NCI-H526 treated with DMSO at 0.1 percent for 48 hours (cell line): Measurements from ENCODE around the gene NPTX2.

Source experiments
- DNase-seq: peaks from one replicate; lab custom pipeline; 2025; lab: John Stamatoyannopoulos, UW

NPTX2 gene

DNA sequence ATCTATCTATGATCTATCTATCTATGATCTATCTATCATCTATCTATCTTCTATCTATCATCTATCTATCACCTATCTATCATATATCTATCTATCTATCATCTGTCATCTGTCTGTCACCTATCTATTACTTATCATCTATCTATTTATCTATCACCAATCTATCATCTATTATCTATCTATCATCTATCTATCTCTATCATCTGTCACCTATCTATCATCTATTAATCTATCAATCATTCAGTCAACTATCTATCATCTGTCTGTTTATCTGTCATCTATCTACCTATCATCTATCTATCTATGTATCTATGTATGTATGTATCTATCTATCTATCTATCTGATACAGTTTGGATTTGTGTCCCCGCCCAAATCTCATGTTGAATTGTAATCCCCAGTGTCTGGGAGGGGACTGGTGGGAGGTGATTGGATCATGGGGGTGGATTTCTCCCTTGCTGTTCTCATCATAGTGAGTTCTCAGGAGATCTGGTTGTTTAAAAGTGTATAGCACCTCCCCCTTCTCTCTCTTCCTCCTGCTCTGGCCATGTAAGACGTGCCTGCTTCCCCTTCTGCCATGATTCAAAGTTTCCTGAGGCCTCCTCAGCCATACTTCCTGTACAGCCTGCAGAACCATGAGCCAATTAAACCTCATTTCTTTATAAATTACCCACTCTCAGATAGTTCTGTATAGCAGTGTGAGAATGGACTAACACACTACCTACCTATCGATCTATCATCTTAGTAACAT, 37.6 kb downstream of the NPTX2 start:
- DNase-seq = no peak

DNA sequence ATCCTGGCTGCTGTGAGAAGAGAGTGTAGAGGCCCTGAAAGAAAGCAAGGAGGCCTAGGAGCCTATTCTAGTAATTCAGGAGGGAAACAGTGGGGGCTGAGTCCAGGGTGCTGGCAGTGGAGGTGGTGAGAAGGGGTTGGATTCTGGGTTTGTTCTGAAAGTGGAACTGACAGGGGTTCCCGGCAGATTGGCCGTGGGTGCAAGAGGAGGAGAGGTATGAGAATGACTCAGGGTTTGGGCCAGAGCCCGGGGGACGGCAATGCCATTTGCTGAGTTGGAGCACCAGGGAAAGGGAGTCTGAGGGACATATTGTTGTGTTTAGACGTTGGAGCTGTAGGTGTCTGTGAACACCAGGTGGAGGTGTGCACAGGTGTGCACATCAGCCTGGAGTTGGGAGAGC, 38.5 kb downstream of the NPTX2 start:
- no peak for DNase-seq

DNA sequence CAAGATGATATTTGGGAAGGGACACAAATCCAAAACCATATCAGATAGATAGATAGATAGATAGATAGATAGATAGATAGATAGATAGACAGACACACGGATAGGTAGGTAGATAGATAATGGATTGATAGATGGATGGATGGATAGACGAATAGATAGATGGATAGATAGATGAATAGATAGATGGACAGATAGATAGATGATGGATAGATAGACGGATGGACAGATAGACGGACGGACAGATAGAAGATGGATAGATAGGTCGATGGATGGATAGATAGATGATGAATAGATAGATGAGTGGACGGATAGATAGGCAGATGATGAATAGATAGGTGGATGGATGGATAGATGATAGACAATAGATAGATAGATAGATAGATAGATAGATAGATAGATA, 39.8 kb downstream of the NPTX2 start:
- no peak for DNase-seq

DNA sequence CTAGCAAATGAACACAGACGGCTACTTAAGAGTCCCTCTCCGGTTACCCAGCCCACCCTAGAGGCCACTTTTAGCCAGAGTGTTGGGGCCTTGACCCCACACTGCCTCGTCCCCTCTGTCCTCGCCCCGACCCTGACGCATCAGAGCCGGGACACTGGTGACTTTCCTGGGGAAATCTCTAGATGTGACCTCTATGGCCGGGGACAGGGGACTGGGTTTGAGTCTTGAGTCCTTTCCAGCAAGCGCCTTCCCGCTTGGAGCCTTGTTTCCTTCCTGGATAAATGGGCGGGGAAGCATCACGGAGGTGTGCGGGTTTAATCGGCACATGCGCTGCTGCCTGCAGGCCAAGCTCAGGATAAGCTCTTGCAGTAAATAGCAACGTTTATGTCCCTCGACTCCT, 40.7 kb downstream of the NPTX2 start:
- no peak for DNase-seq

DNA sequence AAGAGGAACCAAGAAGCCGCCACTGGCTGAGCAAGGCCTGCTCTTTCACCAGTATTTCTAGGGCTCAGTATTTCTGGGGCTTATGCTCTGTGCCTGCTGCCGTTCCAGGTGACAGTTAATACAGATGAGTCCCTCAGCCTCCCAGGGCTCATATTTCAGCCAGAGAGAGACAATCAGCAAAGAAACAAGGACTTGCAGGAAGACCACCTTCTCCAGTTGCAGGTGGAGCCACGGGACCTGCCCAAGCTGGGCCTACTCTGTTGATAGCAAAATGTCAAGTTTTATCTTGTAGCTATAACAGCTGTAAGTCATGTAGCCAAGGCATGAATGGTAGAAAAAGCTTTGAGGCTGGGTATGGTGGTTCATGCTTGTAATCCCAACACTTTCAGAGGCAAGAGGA, 42.7 kb downstream of the NPTX2 start:
- DNase-seq = no peak

DNA sequence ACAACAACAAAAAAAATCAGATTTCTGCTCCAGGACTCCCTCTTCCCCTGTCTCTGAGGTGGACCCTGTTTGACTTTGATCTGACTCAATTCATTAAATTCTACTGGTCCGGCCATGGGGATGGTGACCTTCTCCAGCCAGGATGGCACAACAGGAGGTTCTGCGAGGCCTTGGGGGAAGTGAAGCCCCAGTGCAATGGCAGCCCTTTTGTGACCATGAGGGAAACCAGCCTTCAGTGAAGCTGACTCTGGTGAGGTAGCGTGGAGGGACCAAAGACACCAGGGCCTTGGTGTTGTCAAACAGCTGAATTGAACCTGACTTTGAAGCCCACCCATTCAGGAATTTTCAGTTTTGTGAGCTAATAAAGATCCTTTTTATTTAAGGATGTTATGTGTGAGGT, 44.5 kb downstream of the NPTX2 start:
- DNase-seq = no peak

DNA sequence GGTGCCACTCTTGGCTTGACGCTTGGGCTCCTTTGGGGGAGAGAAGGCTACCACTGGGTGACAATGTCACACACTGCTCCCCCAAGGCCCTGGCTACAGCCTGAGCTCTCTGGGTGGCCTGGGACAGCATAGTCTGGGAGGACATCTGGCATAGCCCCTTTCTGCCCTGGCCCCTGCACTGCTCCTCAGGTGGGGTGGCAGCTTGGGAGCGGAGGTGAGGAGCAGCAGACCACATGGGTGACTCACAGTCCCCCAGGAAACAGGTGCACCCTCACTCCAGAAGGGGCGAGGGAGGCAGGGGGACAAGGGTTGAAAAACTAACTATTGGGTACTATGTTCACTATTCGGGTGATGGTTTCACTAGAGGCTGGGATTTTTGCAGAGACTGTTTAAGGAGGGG, 45.2 kb downstream of the NPTX2 start:
- no peak for DNase-seq

DNA sequence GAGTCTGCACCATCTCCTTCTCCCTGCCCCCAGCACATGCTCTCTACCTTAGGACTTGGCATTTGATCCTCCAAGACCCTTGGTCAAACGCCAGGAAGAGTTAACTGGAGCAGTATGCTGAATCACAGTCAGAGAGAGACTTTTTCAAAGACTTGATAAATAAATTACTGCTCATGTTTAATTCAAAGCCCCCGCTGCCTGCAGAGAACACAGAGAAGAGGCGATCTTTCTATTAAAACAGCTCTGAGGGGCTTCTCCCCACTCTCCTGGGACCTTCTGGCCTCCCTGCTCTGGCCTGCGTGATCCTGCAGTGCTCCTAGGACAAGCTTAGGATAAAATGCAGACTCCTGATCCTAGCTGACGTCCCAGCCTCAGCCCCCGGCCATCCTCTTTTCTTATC, 47.8 kb downstream of the NPTX2 start:
- no peak for DNase-seq

DNA sequence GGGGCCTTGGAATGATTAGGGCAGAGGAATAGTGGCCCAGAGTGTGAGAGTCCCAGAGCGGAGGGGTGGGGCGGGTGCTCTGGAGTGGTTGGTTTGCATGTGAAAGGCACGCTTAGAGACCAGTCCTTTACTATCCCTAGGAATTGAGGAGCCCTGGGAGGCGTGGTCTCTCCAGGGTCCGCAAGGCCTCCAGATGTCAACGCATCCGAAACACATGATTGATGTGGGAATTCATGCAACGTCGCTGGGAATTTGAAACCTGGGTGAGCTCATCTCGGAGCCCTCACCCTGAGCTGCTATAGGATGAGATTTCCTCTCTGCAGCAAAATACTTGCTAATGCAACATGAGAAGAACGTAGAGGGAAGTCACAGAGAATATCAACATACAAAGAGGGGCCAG, 51.2 kb downstream of the NPTX2 start:
- DNase-seq = no peak

DNA sequence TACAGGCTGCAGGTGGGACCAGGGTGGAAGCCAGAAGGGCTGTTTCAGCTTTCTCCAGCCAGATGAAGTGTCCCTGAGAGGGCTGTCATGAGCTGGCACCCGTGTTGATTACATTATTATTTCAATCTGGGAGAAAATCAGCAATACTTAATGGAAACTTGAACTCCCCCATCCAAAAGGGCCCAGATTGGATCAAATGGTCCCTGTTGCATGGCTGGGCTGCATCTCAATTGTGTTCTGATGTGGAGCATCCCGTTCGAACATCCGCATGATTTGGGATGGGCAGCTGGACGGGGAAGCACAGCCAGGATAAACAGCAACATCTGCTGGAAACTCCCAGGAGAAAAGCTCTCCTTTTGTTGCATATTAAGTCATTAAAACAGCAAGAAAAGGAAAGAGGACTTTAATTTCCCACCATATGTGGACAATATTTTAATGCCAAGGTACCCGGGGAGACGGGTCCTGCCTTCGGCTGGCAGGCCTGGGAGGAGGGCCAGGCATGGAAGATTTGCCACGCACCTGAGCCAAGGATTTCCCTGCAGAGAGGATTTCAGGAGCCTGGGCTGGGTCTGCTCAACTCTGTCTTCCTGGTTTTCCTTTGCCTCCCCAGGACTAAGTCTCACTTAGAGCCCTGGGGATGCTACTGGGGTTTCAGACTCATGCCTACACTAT, 52.4 kb downstream of the NPTX2 start:
- DNase-seq = no peak

DNA sequence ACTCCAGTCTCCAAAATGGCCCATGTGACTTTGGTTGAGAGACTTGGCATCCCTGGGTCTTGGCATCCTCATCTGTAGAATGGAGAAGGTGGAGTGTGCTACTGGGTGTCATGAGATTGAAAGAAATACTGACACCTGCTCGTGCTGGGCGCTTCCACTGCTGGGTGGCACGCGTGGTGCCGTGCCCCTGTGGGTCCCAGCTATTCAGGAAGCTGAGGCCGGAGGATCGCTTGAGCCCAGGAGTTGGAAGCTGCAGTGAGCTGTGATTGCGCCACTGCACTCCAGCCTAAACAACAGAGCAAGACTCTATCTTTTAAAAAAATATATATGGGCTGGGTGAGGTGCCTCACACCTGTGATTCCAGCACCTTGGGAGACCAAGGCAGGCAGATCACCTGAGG, 53.1 kb downstream of the NPTX2 start:
- DNase-seq = no peak

DNA sequence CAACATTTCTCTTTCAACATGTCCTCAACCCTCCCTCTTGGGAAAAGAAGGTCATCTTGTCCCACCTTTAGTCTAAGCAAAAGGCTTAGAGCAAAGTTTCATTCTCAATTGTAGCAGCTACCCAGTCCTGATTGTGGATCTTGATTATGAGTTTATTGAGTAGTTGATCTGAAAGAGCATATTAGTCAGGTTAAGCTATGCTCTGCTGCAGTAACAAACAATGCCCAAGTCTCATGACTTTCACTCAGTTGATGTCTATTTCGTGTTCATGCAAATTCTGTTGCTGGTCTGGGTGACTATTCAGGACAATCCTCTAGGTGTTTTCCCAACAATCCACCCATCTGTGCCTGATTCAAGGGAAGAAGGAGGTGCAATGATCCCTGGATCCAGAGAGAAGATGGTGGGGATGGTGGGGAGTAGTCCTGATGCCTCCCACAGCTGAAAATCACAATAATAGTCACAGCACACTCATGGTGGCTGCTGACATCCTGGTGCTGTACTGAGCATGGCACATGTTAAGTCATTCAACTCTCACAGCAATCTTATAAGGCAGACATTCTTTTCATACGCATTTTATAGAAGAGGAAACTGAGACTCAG, 54.7 kb downstream of the NPTX2 start:
- no peak for DNase-seq

DNA sequence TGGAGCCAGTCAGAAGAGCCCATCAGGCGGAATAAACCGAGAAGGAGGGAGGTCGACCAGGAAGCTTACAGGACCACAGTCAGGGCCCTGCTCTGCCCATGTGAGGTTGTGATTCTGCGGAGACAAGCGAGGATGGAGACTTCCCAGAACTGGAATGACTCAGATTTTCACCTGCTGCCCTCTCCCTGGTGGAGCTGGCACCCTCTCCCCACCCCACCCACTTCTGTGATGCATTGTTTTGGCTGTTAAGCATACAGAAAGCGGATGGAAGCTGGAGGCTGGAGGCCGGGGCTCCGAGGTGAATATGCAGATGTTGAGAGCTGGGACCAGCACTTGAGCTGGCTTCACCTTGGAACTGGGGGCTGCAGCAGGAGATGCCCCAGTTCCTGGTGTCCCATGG, 57.4 kb downstream of the NPTX2 start:
- DNase-seq = no peak

DNA sequence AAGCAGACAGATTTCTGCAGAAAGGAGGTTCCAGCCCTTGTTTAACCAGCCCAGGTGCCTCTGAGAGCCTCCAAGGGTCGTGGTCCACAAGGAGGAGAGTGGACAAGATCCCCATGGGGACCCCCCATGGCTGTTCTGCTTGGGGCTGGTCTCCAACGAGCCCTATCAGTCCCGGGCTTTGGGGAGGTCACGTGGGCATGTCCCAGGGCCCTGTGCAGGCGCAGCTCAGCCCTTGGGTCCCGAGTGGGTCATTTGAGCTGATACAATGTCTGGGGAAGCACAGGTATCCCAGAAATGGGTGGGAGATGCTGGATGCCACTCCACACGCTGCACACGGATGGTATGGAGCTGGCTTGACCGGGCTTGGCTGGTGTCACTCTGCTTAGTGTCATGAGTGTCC, 57.8 kb downstream of the NPTX2 start:
- no peak for DNase-seq

DNA sequence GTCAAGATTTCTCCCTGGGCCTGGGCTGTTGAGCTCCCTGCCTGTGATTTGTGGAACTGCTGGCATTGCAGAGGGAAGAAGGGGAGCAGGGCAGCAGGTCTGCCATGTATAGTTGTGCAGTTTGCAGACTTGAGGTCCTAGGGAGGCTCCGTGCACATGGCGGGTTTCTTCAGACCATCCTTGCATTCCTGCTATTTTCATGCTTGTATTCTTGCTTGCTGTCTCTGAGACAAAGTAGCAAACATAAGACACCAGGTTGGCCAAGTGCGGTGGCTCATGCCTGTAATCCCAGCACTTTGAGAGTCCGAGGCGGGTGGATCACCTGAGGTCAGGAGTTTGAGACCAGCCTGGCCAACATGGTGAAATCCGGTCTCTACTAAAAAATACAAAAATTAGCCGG, 61.1 kb downstream of the NPTX2 start:
- no peak for DNase-seq
